ELF-1 (cell line): Measurements from ENCODE around the gene ST3GAL3.

ENCODE experiments used
- DNase-seq: peaks from one replicate; pipeline ENCODE4 v3.0.0-alpha.2; 2016; ENCODE audit warnings: low read depth, low spot score

Gene ST3GAL3

DNA sequence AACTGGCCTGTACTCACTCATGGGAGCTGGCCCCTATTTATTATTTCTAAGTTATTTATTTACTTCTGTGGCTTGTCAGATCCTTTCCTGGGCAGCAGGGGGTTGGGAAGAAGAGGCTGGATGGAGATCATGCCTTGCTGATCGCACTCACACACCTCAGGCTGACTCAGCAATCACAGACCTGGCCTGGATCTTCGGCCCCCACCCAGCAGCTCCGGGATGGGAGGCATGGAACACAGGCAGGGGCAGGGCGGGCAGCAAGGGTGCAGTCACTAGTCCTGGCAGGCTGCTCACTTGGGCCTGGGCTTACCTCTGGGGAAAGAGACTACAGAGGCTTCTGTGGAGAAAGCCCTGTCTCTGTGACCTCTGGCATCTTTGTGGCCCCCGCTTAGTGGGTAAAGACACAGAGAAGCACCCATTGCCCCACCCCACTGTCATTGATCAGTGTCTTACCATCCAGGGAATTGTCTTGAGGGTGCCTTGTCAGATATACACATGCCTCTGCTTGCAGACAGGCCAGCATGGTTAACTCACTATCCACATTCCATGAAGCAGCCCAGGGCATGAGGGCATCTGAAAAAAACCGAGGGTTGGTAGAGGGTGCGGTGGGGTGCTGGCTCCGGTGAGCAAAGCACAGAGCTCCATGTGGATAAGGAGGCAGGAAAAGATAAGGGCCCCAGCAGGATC lies 230.0 kb downstream of the ST3GAL3 start:
- DNase-seq: no peak

DNA sequence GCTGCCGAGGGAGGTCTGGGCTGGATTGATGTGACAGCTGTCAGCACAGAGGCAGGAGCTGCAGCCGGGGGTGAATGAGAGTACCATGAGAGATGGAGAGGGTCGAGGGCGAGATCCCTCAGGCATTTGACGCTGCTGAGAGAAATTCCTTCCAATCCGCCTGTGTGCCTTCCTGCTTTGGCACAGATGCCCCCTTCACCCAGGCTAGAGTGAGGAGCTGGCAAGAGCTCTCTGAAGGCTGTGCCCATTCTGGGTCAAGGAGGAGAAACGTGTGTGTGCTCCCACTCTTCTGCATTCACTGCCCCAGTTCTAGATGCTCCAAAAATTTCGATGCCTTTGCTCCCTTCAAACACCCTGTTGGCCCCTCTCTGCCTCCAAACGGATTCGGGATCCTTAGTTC lies 231.0 kb downstream of the ST3GAL3 start:
- no peak for DNase-seq

GRCh38 chr1:43938892-43939587 lies 231.7 kb downstream of the ST3GAL3 start:
- DNase-seq: no peak

- no peak for DNase-seq
Observed at GRCh38 chr1:43942411-43942810, 235.1 kb downstream of the ST3GAL3 start.

GRCh38 chr1:43944860-43945259 lies 237.5 kb downstream of the ST3GAL3 start:
- no peak for DNase-seq

DNA sequence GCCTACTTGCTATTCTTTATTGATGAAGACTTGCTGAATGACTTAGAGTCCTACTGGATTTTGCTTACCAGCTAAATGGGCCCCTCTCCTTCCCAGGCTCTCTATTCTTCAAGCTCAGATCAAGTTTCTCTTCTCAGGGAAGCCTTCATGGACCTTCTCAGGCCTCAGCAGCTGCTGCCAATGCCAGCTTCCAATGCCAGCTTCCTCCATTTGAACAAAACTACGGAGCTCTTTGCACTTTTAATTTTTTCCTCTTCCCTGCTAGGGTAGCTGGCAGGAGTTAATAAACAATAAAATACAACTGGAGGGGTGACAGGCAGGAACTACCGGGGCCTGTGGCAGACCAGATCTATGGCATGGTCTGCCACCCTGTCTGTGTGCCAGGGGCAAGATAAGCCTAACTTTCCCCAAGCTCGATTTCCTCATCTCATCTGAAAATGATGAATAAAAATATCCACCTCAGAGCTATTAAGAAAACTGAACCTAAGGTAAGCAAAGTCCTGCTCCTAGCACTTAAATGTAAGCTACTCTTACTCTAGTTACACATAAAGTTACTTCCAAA lies 238.4 kb downstream of the ST3GAL3 start:
- no peak for DNase-seq

DNA sequence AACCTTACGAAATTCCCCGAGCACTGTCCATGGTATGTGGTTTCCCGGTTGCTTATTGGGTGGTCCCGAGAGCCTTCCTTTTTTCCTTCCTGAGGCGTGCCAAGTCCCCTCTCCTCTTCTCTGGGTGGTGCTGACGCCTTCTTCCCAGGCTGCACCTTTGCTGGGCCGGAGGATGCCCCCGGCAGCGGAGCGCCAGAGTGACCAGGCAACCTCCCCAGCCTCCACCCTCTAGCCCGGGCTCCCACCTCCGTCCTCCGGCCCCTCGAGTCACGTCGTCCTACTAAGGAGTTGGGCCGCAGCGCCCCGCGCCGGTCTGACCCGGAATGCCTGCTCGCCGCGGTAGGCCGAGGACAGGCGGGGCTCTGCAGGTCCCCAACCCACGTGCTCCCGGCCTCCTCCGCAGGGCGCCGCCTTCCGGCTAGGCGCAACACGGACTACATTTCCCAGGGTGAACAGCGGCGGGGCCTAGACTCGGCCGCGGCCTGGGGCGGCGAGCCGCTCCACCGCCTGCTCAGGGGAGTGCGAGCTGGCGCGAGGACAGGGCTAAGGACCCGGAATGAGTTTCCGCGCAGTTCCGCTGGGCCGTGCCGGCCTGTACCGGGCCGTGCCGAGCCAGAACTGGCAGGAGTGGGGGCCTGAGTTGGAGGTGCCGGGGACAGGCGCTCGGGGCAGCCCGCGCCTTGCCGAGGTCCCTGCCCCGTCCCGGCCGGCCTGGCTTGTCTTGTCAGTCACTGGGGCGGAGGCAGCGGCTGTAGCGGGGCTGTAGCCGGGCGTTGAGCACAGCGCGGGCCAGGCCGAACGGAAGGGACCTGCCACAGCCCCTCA lies 239.1 kb downstream of the ST3GAL3 start, which contains the start of gene IPO13:
Gene IPO13, plus strand, starts transcription at position 715 of the 825 bp plus-strand sequence. CDS start 651 bp downstream, outside the sequence.
- DNase-seq: peak; percentile 99

DNA sequence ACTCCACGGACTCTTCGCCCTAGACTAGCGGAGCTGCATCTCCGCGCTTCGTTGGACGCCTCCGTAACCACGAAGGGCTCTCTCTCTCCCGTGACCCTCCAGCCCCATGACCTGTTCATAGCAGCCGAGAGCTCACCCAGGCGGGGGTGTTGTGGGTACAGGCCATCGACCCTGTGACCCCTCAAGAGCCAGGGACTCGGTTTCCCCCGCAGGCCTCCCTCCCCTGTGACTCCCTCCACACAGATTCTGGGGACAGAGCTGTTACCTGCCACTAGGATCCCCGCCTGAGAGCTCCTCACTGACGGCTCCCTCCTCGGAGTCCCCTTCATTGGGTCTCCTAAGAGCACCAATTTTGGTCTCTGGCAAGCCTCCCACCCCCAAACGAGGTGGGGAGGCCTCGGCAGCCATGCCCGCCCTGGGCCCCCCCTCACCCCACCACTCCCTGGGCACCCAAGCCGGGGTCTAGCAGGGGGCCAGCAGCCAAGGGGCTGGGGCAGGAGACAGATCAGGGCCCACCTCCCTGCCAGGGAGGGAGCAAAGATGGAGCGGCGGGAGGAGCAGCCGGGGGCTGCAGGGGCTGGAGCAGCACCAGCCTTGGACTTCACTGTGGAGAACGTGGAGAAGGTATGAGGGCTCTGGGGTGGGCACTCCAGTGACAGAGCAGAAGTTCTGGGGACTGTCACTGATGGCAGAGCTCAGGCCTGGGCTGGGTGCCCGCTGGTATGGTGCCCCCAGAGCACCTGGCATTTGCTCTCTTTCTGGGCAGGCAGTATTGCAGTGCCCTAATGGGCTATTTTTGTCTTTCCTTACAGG lies 239.9 kb downstream of the ST3GAL3 start:
- no peak for DNase-seq

DNA sequence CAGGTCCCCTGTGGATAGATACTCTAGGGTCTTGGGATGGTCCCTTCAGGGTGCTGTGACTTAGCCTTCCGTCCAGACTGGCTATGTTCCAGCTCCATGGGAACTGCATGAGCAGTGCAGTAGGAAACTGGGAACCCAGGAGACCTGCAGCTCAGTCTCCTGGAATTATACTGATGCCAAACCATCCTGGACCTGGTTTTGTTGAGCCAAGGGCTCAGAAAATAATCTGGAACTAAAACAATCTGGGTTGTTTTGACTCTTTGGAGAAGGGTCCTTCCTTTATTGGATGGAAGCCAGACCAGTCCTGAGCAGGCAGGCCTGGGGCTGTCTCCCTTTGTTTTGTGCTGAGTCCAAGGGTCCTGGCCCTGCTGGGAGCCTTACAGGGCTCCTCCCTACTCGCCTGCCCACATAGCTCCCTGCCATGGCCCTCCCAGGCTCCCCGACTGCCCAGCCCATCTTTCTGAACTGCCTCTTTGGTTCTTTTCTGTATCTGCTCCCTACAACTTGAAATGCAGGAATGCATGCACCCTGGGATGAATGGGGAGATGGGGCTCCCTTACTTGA lies 240.6 kb downstream of the ST3GAL3 start:
- peak; percentile 69 for DNase-seq

DNA sequence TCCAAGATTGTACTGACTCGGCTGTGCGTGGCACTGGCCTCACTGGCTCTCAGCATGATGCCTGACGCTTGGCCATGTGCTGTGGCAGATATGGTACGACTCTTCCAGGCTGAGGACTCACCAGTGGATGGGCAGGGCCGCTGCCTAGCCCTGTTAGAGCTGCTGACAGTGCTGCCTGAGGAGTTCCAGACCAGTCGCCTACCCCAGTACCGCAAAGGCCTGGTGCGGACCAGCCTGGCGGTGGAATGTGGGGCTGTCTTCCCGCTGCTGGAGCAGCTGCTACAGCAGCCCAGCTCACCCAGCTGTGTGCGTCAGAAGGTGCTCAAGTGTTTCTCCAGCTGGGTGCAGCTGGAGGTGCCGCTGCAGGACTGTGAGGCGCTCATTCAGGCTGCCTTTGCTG lies 242.3 kb downstream of the ST3GAL3 start:
- DNase-seq: peak; percentile 50

GRCh38 chr1:43951021-43951985 lies 244.0 kb downstream of the ST3GAL3 start:
- no peak for DNase-seq

GRCh38 chr1:43952731-43953346 lies 245.5 kb downstream of the ST3GAL3 start:
- DNase-seq: peak; percentile 73

DNA sequence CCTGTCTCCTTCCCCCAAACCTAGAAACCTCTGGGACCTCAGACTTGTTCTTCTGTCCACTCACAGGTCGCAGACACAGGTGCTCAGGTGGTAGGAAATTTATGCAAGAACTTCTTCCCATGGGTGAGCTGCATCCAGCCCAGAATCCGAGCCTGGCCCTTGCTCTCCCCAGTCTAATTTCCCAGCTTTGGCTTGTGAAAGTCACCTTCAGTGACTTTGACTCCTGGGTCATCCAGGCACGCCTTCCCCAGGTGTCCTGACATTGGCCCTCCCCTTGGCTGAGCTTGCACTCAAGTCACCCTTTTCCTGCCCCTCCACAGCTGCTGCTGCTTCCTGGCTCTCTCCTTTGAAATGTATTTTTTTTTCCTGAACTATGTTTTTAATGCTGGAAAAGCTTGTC lies 246.0 kb downstream of the ST3GAL3 start:
- DNase-seq: no peak

- DNase-seq: no peak
Observed at GRCh38 chr1:43954036-43954435, 246.7 kb downstream of the ST3GAL3 start.

GRCh38 chr1:43956234-43956633 lies 248.9 kb downstream of the ST3GAL3 start:
- DNase-seq: no peak

DNA sequence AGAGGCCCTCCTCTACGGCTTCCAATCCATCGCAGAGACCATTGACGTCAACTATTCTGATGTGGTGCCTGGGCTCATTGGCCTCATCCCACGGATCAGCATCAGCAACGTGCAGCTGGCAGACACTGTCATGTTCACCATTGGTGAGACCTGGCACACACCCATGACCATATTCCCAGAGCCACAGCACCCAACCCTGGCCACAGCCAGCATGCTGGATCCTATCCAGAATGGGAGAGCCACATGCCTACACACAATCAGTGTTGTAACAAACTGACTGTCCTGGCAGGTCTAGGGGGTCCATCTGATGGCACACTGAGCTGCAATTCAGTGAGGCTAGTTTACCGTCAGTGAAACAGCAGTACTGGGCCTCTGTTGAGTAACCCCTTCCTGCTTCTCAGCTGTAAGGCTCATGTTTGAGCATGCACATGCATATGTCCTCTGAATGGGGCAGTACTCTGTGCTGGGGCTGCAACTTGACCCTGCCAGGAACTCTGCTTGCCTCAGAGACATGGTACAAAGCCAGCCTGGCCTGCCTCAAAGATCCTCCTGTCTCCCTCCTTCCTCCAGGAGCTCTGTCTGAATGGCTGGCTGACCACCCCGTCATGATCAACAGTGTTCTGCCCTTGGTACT lies 250.2 kb downstream of the ST3GAL3 start:
- no peak for DNase-seq

DNA sequence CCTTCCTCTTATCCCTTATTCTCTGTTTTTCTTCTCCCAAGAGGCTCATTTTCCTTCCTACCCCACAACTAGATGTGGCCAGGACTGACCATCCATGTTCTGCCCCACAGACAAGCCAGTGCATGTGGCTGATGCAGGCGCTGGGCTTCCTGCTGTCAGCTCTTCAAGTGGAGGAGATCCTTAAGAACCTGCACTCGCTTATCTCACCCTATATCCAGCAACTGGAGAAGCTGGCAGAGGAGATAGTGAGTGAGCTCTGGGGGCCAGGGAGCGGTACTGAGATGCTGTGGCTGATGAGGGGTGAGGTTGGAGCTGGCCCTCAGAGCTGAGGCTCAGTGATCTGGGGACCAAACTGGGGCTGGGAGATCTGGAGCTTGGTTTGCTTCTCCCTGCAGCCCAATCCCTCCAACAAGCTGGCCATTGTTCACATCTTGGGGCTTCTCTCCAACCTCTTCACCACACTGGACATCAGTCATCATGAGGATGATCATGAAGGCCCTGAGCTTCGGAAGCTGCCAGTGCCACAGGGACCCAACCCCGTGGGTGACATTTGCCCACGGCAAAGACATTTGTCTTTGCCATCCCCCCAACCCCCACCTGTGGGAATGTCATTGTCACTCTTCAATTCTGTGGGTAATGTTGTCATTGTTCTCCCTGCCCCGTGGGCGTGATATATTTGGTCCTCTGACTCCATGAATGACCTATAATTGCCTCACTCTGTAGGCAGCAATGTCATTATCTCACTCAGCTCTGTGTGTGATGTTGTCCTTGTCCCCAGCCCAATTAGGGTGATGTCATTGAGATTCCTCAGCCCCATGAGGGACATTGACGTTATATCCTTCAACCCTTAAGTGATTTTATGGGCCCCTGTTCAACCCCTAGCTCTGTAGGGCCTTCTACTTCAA lies 251.3 kb downstream of the ST3GAL3 start:
- no peak for DNase-seq

GRCh38 chr1:43960798-43961197 lies 253.5 kb downstream of the ST3GAL3 start:
- DNase-seq: no peak
